Glutamatergic neuron (in vitro differentiated cells): Measurements from ENCODE around the gene CBLC. TPM values are rescaled to one million over a fixed set of nuclear protein-coding genes. Genes with fewer than 3 reads are reported as not detected.

ENCODE experiments used
- DNase-seq: peaks from one replicate; pipeline ENCODE4 v3.0.0; 2022
- H3K27ac Mint-ChIP-seq: one replicate; pipeline ENCODE4 v1.8.0; 2020; ENCODE audit warnings: mild to moderate bottlenecking, mixed read lengths, inconsistent platforms; ENCODE audit not compliant: unreplicated experiment
- H3K27me3 Mint-ChIP-seq: one replicate; pipeline ENCODE4 v1.8.0; 2020; ENCODE audit warnings: mild to moderate bottlenecking, moderate library complexity, mixed read lengths, inconsistent platforms; ENCODE audit not compliant: unreplicated experiment
- H3K36me3 Mint-ChIP-seq: one replicate; pipeline ENCODE4 v1.8.0; 2020; ENCODE audit warnings: mild to moderate bottlenecking, mixed read lengths, inconsistent platforms; ENCODE audit not compliant: unreplicated experiment
- H3K4me1 Mint-ChIP-seq: one replicate; pipeline ENCODE4 v1.8.0; 2020; ENCODE audit warnings: mild to moderate bottlenecking, low read depth, mixed read lengths, inconsistent platforms; ENCODE audit not compliant: unreplicated experiment
- H3K4me3 Mint-ChIP-seq: one replicate; pipeline ENCODE4 v1.8.0; 2020; ENCODE audit warnings: mild to moderate bottlenecking, mixed read lengths, inconsistent platforms; ENCODE audit not compliant: unreplicated experiment
- H3K9me3 Mint-ChIP-seq: one replicate; pipeline ENCODE4 v1.8.0; 2020; ENCODE audit warnings: mild to moderate bottlenecking, moderate library complexity, mixed read lengths, inconsistent platforms; ENCODE audit not compliant: unreplicated experiment
- CTCF ChIP-seq: fragments of 200-600 bp; sonication (generic); IDR thresholded peaks from one replicate; pipeline ENCODE4 v1.5.0; 2021; ENCODE audit not compliant: partially characterized antibody, unreplicated experiment
- total RNA-seq: library from RNA; stranded (reverse); fragmentation: NEBNext Ultra II Directional; extraction: Animal tissue kit (Norgen Biotek cat#: 25700); gene quantifications from one replicate; pipeline ENCODE4 v1.2.1, GENCODE V29; 2021; ENCODE audit not compliant: unreplicated experiment

CBLC gene
- total RNA-seq, 1 donor from 2014 or later: not detected

GRCh38 chr19:44839276-44839675 is 61.6 kb downstream of the CBLC start:
- H3K4me1 Mint-ChIP-seq: no peaks in the 10 kb centered on the region
- no peak for TF ChIP-seq CTCF
- no peaks in the 10 kb centered on the region for H3K36me3 Mint-ChIP-seq
- H3K27me3 Mint-ChIP-seq: peaks cover 4% of the 10 kb centered on the region
- no peak overlapping the region for H3K27ac Mint-ChIP-seq
- no peak overlapping the region for H3K4me3 Mint-ChIP-seq
- no peaks in the 10 kb centered on the region for H3K9me3 Mint-ChIP-seq
- no peak for DNase-seq

DNA sequence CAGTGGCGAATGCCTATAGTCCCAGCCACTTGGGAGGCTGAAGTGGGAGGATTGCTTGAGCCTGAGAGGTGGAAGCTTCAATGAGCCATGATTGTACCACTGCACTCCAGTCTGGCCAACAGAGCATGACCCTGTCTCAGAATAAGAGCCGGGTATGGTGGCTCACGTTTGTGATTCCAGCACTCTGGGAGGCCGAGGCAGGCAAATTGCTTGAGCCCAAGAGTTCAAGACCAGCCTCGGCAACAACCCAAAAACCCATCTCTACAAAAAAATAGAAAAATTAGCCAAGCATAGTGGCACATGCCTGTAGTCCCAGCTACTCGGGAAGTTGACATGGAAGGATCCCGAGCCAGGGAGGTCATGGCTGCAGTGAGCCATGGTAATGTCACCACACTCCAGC is 63.1 kb downstream of the CBLC start:
- H3K9me3 Mint-ChIP-seq: peaks cover 9% of the 10 kb centered on the region
- H3K36me3 Mint-ChIP-seq: no peaks in the 10 kb centered on the region
- DNase-seq: no peak
- peaks cover 7% of the 10 kb centered on the region for H3K27me3 Mint-ChIP-seq
- peaks cover 3% of the 10 kb centered on the region for H3K4me1 Mint-ChIP-seq
- no peak for TF ChIP-seq CTCF
- no peak overlapping the region for H3K4me3 Mint-ChIP-seq
- H3K27ac Mint-ChIP-seq: no peak overlapping the region

DNA sequence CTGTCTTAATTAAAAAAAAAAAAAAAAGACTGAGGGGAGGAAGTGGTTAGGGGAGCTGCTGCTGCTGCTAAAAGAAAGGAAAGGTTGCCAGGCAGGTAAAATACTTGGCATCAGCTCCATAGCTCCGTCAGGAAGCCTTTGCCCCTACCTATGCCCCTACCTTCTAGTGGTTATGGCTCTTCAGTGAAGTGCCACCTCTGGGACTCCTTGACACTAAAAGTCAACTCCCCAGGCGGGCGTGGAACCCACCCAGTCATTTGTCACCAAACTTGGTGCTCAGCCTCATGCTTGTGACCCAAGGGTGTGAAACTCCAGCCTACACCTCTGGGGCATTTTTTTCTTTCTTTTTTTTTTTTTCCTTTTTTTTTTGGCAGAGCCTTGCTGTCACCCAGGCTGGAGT is 63.5 kb downstream of the CBLC start:
- peaks cover 9% of the 10 kb centered on the region for H3K9me3 Mint-ChIP-seq
- no peaks in the 10 kb centered on the region for H3K36me3 Mint-ChIP-seq
- peaks cover 7% of the 10 kb centered on the region for H3K27me3 Mint-ChIP-seq
- DNase-seq: no peak
- TF ChIP-seq CTCF: no peak
- H3K27ac Mint-ChIP-seq: no peak overlapping the region
- no peak overlapping the region for H3K4me3 Mint-ChIP-seq
- H3K4me1 Mint-ChIP-seq: peaks cover 3% of the 10 kb centered on the region

GRCh38 chr19:44845286-44845611 is 67.6 kb downstream of the CBLC start:
- no peaks in the 10 kb centered on the region for H3K36me3 Mint-ChIP-seq
- no peak for TF ChIP-seq CTCF
- no peak for DNase-seq
- peaks cover 19% of the 10 kb centered on the region for H3K4me1 Mint-ChIP-seq
- peaks cover 13% of the 10 kb centered on the region for H3K9me3 Mint-ChIP-seq
- H3K27me3 Mint-ChIP-seq: peaks cover 5% of the 10 kb centered on the region
- H3K4me3 Mint-ChIP-seq: peak overlapping the region; percentile 89
- H3K27ac Mint-ChIP-seq: peak overlapping the region; percentile 88

DNA sequence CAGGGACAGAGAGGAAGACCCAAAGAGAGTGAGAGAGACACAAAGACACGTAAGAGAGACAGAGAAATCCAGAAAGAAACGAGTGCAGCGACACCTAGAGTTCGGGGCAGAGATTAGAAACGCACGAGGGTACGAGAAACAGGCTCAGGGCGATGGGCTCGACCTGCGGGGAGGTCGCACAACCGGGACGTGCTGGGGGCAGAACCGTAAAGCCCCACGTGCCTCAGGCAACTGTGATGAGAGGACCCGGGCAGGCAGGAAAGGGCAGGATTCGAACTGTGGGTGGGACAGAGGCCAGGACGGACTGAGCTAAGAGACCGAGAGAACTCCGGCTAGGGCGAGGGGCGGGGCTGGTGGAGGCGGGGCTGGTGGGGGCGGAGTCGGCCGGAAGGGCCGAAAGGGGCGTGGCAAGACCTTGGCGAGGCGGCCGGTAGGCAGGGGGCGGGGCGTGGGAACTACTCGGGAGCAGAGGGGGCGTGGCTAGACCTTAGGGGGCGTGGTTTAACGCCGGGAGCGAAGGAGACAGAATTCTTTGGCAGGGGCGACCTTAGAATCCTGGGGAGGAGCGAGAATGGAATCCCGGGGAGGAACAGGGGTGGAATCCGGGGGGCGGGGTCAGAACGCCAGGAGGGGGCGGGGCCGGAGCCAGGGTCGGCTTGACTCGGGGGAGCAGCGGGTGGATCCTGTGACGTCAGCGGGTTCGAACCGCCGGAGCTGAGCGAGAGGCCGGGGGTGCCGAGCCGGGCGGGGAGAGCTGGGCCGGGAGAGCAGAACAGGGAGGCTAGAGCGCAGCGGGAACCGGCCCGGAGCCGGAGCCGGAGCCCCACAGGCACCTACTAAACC is 68.1 kb downstream of the CBLC start, which contains the start of gene NECTIN2:
TSS of gene NECTIN2 (plus strand) at position 686 of the 843 bp plus-strand sequence. CDS start 229 bp downstream, outside the sequence.
- H3K9me3 Mint-ChIP-seq: peaks cover 14% of the 10 kb centered on the region

More for the DNA sequence above, 68.1 kb downstream of the CBLC start, which contains the start of gene NECTIN2:
- Mint-ChIP-seq H3K27me3 (peaks cover 5% of the 10 kb centered on the region), H3K4me3 (peak within 1 kb of the TSS; percentile 92), H3K4me1 (peaks cover 21% of the 10 kb centered on the region), H3K27ac (peak within 1 kb of the TSS; percentile 88), H3K36me3 (no peaks in the 10 kb centered on the region)
- TF ChIP-seq CTCF: peak; percentile 41
- peak; percentile 100 for DNase-seq
